Mesothelial cell of epicardium (in vitro differentiated cells): ENCODE data around the gene POU2F1. TPM values are rescaled to one million over a fixed set of nuclear protein-coding genes. Genes with fewer than 3 reads are reported as not detected.

Experiments
- DNase-seq, 2 experiments: peaks; one replicate each; pipeline ENCODE4 v3.0.0; 2021; ENCODE audit warnings: low spot score in 2 of 2; ENCODE audit not compliant: unreplicated experiment in 2 of 2
- H3K27ac Mint-ChIP-seq: 2 replicates; pipeline ENCODE4 v1.8.0; 2021; ENCODE audit warnings: mixed read lengths
- H3K27me3 Mint-ChIP-seq: 2 replicates; pipeline ENCODE4 v1.8.0; 2021; ENCODE audit warnings: low read depth, mixed read lengths
- H3K36me3 Mint-ChIP-seq: 2 replicates; pipeline ENCODE4 v1.8.0; 2021; ENCODE audit warnings: mixed read lengths
- H3K4me1 Mint-ChIP-seq: 2 replicates; pipeline ENCODE4 v1.8.0; 2021; ENCODE audit warnings: mixed read lengths
- H3K4me3 Mint-ChIP-seq: 2 replicates; pipeline ENCODE4 v1.8.0; 2021; ENCODE audit warnings: mild to moderate bottlenecking, moderate library complexity, mixed read lengths
- H3K9me3 Mint-ChIP-seq: 2 replicates; pipeline ENCODE4 v1.8.0; 2021; ENCODE audit warnings: mixed read lengths
- total RNA-seq: library from RNA; stranded (reverse); gene quantifications from 3 replicates; pipeline ENCODE4 v1.2.1, GENCODE V29; 2021
- TF ChIP-seq, protein P1 (sequence below): fragments of 200-600 bp; sonication (generic); IDR thresholded peaks from one replicate; pipeline ENCODE4 v1.5.0; 2021; ENCODE audit warnings: antibody characterized with exemption; ENCODE audit not compliant: unreplicated experiment

POU2F1 gene
- total RNA-seq, 1 donor from 2014 or later: 32.8 TPM

DNA sequence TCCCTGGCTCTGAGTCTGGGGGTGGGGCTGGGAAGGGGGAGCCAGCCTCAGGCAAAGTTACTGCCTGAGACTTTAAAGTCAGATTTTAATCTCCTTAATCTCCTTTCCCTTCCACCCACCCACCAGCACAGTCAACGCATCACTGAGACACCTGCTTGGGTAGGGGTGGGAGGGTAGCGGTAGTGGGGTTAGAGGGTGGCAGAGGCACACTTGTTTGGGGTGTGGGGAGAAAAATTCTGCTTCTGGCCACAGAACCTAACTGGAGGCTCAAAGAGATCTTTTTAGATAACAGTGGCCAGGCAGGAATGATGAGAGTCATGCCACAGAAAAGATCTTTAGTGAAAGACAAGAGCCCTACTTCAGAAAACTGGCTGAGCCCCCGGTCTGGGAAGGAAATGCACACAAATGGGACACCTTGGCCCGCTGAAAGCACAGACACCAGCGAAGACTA, 253.5 kb downstream of the POU2F1 start:
- H3K9me3 Mint-ChIP-seq: peaks cover 6% of the 10 kb centered on the region
- DNase-seq: no peak
- H3K27me3 Mint-ChIP-seq: no peaks in the 10 kb centered on the region
- H3K36me3 Mint-ChIP-seq: no peaks in the 10 kb centered on the region
- TF ChIP-seq, protein P1, sequence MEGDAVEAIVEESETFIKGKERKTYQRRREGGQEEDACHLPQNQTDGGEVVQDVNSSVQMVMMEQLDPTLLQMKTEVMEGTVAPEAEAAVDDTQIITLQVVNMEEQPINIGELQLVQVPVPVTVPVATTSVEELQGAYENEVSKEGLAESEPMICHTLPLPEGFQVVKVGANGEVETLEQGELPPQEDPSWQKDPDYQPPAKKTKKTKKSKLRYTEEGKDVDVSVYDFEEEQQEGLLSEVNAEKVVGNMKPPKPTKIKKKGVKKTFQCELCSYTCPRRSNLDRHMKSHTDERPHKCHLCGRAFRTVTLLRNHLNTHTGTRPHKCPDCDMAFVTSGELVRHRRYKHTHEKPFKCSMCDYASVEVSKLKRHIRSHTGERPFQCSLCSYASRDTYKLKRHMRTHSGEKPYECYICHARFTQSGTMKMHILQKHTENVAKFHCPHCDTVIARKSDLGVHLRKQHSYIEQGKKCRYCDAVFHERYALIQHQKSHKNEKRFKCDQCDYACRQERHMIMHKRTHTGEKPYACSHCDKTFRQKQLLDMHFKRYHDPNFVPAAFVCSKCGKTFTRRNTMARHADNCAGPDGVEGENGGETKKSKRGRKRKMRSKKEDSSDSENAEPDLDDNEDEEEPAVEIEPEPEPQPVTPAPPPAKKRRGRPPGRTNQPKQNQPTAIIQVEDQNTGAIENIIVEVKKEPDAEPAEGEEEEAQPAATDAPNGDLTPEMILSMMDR: no peak
- H3K27ac Mint-ChIP-seq: no peak overlapping the region
- no peak overlapping the region for H3K4me3 Mint-ChIP-seq
- H3K4me1 Mint-ChIP-seq: peaks cover 8% of the 10 kb centered on the region

DNA sequence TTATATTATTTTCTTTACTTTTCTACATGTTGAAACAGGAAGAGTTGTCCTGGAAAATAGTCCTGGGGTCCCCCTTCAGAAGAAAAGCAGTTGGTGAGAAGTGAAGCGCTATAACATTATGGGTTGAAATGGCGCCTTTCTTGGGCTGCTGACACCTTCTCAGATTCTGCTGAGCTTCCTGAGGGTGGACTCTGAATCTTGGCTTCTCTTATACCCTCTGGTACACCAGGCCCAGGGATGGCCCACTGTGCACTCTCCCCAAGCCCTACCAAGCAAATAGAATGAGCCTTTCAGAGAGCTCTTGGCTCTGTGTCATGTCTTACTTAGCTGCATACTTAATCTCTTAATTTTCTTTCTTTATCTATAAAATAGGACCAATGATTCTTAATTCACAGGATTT, 255.4 kb downstream of the POU2F1 start:
- DNase-seq: no peak
- Mint-ChIP-seq H3K27me3 (no peaks in the 10 kb centered on the region), H3K27ac (no peak overlapping the region), H3K4me1 (peaks cover 8% of the 10 kb centered on the region), H3K4me3 (no peak overlapping the region), H3K9me3 (peaks cover 6% of the 10 kb centered on the region), H3K36me3 (no peaks in the 10 kb centered on the region)
- TF ChIP-seq, protein P1: no peak

Other genes with a start within 250 kb of the POU2F1 start
- 1.1 to 1.5 TPM (median 1.1 TPM) in 3 replicates for gene ILDR2, start 245.3 kb upstream of the POU2F1 start, total RNA-seq
- gene MAEL, start 231.6 kb upstream of the POU2F1 start, total RNA-seq: not detected in 3 replicates
- gene GPA33, start 130.5 kb upstream of the POU2F1 start, total RNA-seq: 1.2 to 1.9 TPM (median 1.6 TPM) in 3 replicates
- 0.16 to 0.18 TPM in 2 of 3 replicates, not detected in the other for gene STYXL2, start 126.8 kb upstream of the POU2F1 start, total RNA-seq